Lung (tissue), 12 donors: ENCODE data around the gene SASH1. TPM values are rescaled to one million over a fixed set of nuclear protein-coding genes. Genes with fewer than 3 reads are reported as not detected.

Experiments
- ATAC-seq: fragments of 200-7000 bp; cut with Tn5 transposase; one replicate; pipeline ENCODE4 v1.9.1; 2020; ENCODE audit warnings: moderate number of reproducible peaks; ENCODE audit not compliant: insufficient read depth, low FRiP score
- DNase-seq, 3 donors: peaks; one replicate each; pipeline ENCODE4 v3.0.0-alpha.2; 2013 to 2017
- H3K27ac ChIP-seq, 2 donors: one replicate each; pipeline ENCODE4 v1.5.1; 2013; ENCODE audit warnings: mild to moderate bottlenecking in 2 of 2, moderate library complexity in 2 of 2, control low read depth in 1 of 2, inconsistent platforms in 1 of 2, low read depth in 1 of 2, low read length in 1 of 2
- H3K27me3 ChIP-seq, 3 donors: one replicate each; pipeline ENCODE4 v1.5.1; 2013; ENCODE audit warnings: low read length in 2 of 3; ENCODE audit not compliant: control insufficient read depth in 3 of 3, insufficient read depth in 3 of 3
- H3K36me3 ChIP-seq, 4 donors: one replicate each; pipeline ENCODE4 v1.5.1; 2013; ENCODE audit warnings: low read length in 4 of 4, mild to moderate bottlenecking in 1 of 4, moderate library complexity in 1 of 4; ENCODE audit not compliant: control insufficient read depth in 4 of 4, insufficient read depth in 4 of 4
- H3K4me1 ChIP-seq, 5 donors: one replicate each; pipeline ENCODE4 v1.5.1; 2013; ENCODE audit warnings: low read length in 5 of 5, mild to moderate bottlenecking in 2 of 5, moderate library complexity in 1 of 5; ENCODE audit not compliant: control insufficient read depth in 5 of 5, insufficient read depth in 5 of 5
- H3K4me3 ChIP-seq: one replicate; pipeline ENCODE4 v1.5.1; 2013; ENCODE audit warnings: mild to moderate bottlenecking, control low read depth, moderate library complexity
- H3K9ac ChIP-seq, 2 donors: one replicate each; pipeline ENCODE4 v1.5.1; 2013; ENCODE audit warnings: low read length in 2 of 2, control low read depth in 1 of 2; ENCODE audit not compliant: insufficient read depth in 1 of 2
- H3K9me3 ChIP-seq, 4 donors: one replicate each; pipeline ENCODE4 v1.5.1; 2013; ENCODE audit warnings: low read length in 3 of 4, mild to moderate bottlenecking in 1 of 4, moderate library complexity in 1 of 4; ENCODE audit not compliant: control insufficient read depth in 4 of 4, insufficient read depth in 3 of 4
- CTCF ChIP-seq: IDR thresholded peaks from 2 replicates; pipeline ENCODE4 v1.5.1; 2012; ENCODE audit warnings: mild to moderate bottlenecking; ENCODE audit errors: control extremely low read depth, extremely low read depth
- WGBS, 2 donors: extraction: QIAGEN DNeasy Blood & Tissue Kit; methylation state at CpG; one replicate each; pipeline ENCODE4 v1.1.7; 2013; 5-methylcytosine and 5-hydroxymethylcytosine counted together
- polyA plus RNA-seq, 2 donors: library from polyadenylated mRNA; stranded (reverse); fragments of 200-250 nt; gene quantifications; one replicate each; pipeline ENCODE4 v1.2.1, GENCODE V29; 2013
- total RNA-seq, 2 donors: library from RNA; depleted of rRNA in 1 of 2; stranded (reverse); fragments of >200 nt in 1 of 2; gene quantifications; one replicate each; pipeline ENCODE4 v1.2.1, GENCODE V29; 2014 to 2021
- donor health status: control.
- donor health status: control.
- donor health status: Bipolar disorder and iron deficiency.
- donor health status: healthy.
- donor health status: DM: yes; HTN: yes; CAD: no.

The SASH1 gene
- total and polyA plus RNA-seq, 4 donors = 18.8 to 114 (median 42.2) TPM

GRCh38 chr6:148317739-148318138, 24.9 kb upstream of the SASH1 start:
- Histone ChIP-seq H3K36me3 (no peaks in the 10 kb centered on the region), H3K27ac (no peak overlapping the region), H3K9ac (no peak overlapping the region), H3K4me3 (no peak overlapping the region), H3K4me1 (peaks cover 0 to 3% (median 0%) of the 10 kb centered on the region in 5 donors), H3K9me3 (no peaks in the 10 kb centered on the region), H3K27me3 (no peaks in the 10 kb centered on the region)
- DNase-seq (no peak), ATAC-seq (no peak)
- TF ChIP-seq CTCF = no peak
- WGBS, 2 donors = 63 to 89% methylated on average over 2 of the region's 2 CpGs

GRCh38 chr6:148322704-148323103, 19.9 kb upstream of the SASH1 start:
- no peak for TF ChIP-seq CTCF

GRCh38 chr6:148323344-148323743, 19.3 kb upstream of the SASH1 start:
- DNase-seq (no peak), ATAC-seq (no peak)
- no peak overlapping the region for H3K27ac ChIP-seq
- WGBS, 2 donors = 85 to 88% methylated on average over 2 of the region's 2 CpGs
- no peak for TF ChIP-seq CTCF
- no peaks in the 10 kb centered on the region for H3K36me3 ChIP-seq
- no peak overlapping the region for H3K4me3 ChIP-seq
- H3K9me3 ChIP-seq = no peaks in the 10 kb centered on the region
- H3K9ac ChIP-seq = no peak overlapping the region
- H3K27me3 ChIP-seq = no peaks in the 10 kb centered on the region
- H3K4me1 ChIP-seq = no peaks in the 10 kb centered on the region

More at GRCh38 chr6:148322704-148323103, 19.9 kb upstream of the SASH1 start:
- DNase-seq (no peak), ATAC-seq (no peak)
- no peaks in the 10 kb centered on the region for H3K27me3 ChIP-seq
- no peaks in the 10 kb centered on the region for H3K4me1 ChIP-seq
- WGBS, 2 donors = 93 to 96% methylated on average over 3 of the region's 3 CpGs
- H3K9ac ChIP-seq = no peak overlapping the region
- H3K27ac ChIP-seq = no peak overlapping the region
- H3K4me3 ChIP-seq = no peak overlapping the region
- no peaks in the 10 kb centered on the region for H3K9me3 ChIP-seq
- no peaks in the 10 kb centered on the region for H3K36me3 ChIP-seq

- H3K9me3 ChIP-seq = no peaks in the 10 kb centered on the region
- H3K27me3 ChIP-seq = no peaks in the 10 kb centered on the region
- ATAC-seq (no peak), DNase-seq (no peak)
- no peak overlapping the region for H3K4me3 ChIP-seq
- no peak for TF ChIP-seq CTCF
- H3K36me3 ChIP-seq = no peaks in the 10 kb centered on the region
- H3K9ac ChIP-seq = no peak overlapping the region
- WGBS, 2 donors = 25 to 51% methylated on average over 4 of the region's 4 CpGs
- H3K27ac ChIP-seq = no peak overlapping the region
- peaks cover 0 to 6% (median 2%) of the 10 kb centered on the region in 5 donors for H3K4me1 ChIP-seq
These were observed 18.2 kb upstream of the SASH1 start for GRCh38 chr6:148324297-148324985.
